ENCODE results near the gene CDK6.

CDK6 gene

GRCh38 chr7:92586841-92587240 is 249.5 kb downstream of the CDK6 start:
- no peak for DNase-seq (ENCODE audit: low read depth)

- no peak for DNase-seq (ENCODE audit: low read depth)
Observed at GRCh38 chr7:92586403-92586802, 250.0 kb downstream of the CDK6 start.

- DNase-seq (ENCODE audit: low read depth): no peak
Observed at GRCh38 chr7:92584953-92585352, 251.4 kb downstream of the CDK6 start.

GRCh38 chr7:92582948-92583347 is 253.4 kb downstream of the CDK6 start:
- no peak for DNase-seq (ENCODE audit: low read depth)

GRCh38 chr7:92576296-92576695 is 260.1 kb downstream of the CDK6 start:
- DNase-seq (ENCODE audit: low read depth): no peak

GRCh38 chr7:92569137-92569536 is 267.2 kb downstream of the CDK6 start:
- DNase-seq (ENCODE audit: low read depth): no peak

- no peak for DNase-seq (ENCODE audit: low read depth)
Observed at GRCh38 chr7:92567460-92567859, 268.9 kb downstream of the CDK6 start.

GRCh38 chr7:92563345-92563744 is 273.0 kb downstream of the CDK6 start:
- DNase-seq (ENCODE audit: low read depth): no peak

GRCh38 chr7:92560602-92561001 is 275.8 kb downstream of the CDK6 start:
- no peak for DNase-seq (ENCODE audit: low read depth)

GRCh38 chr7:92557808-92558362 is 278.5 kb downstream of the CDK6 start:
- DNase-seq (ENCODE audit: low read depth): no peak

GRCh38 chr7:92557249-92557648 is 279.1 kb downstream of the CDK6 start:
- no peak for DNase-seq (ENCODE audit: low read depth)

All from T follicular helper cell (primary cell).